Fibroblast of gingiva (primary cell): Measurements from ENCODE around the gene NRP1.
"Not testable (repeated sequence)": the region's sequence is repeated elsewhere in the genome, so short reads cannot be mapped to it uniquely, and the experiment has no call there.

Experiments
- DNase-seq: peaks from one replicate; pipeline ENCODE4 v3.0.0-alpha.2; 2011; ENCODE audit warnings: low read depth

The NRP1 gene

DNA sequence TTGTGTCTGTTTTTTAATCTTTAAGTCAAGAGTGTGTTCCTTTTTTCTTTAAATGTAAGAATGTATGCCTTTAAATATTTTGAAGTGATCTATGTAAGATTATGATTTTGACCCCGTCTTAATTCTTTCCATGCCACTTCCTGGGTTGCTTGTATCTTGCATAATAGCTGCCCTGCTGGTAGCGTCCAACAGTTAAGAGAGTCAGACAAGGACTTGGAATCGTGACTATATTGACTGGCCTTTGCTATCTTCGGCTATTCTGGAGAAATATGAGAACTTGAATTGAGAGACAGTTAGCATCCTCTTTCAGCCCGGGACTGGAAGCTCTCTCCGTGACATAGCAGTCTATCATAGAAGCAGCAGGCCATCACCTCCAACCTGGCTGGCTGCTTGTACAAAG lies 13.0 kb downstream of the NRP1 start:
- peak; percentile 83 for DNase-seq

DNA sequence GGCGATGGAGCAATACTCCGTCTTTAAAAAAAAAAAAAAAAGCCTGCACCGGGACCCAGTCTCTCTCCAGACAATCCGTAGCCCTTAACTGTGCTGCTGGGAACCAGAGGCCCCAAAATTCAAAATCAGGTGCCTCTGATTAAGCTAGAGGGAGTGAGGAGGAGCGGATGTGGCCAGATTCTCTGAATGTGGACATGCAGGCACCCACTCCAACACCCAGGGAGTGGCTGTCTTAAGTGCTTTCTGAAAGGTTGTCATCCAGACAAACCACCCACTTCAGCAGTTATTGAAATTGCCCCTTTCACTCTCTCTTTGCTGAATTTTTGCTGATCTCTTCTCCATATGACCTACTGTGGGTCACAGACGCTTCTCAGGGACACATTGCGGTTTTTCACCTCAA lies 14.2 kb downstream of the NRP1 start:
- no peak for DNase-seq

DNA sequence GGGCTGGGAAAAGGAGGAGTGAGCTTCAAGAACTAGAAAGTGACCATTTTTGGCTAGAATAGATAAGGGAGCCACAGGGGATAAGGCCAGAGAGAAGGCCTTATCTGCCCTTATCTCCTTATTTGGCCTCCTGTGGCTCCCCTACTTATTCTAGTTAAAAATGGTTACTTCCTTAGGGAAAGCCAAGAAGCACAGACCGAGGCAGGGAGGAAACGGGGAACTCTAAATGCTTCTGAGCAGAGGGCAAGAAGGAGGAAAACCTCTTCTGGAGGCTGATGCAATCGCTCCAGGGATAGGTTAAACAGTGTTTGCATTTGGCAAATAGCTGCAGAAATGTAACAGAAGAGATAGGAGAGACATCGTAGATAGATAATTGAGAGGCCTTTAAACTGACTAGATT lies 18.6 kb downstream of the NRP1 start:
- no peak for DNase-seq

DNA sequence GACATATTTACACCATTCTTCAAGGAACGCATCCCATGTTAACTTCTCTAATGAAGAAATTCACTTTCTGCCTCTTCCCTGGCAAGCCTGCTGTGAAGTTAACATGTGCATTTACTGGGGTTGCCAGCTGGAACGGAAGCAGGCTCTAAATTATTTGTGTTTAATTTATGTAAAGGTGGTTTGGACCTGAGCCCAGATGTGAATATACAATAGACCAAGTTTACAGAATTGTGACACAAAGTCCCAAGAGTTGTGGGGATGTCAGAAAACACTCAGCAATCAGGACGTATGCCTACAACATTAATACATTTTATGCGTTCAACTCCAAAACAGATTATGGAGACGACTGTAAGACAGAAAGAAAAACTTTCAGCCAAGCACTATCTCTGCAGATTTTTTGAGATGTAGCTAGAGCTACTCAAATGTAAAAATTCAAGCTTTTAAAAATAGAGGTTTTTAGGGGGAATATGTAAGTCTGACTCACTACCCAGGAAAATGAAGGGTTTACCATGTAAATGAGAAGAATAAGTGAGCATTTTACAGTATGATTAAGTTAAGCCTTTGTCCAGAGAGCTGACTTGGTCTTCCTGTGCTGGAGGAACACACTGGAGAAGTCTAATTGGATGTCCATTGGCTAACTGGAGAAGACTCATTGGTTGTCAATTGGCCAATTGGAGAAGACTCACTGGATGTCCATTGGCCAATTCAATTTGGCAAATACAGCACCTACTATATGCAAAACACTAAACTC lies 19.5 kb downstream of the NRP1 start:
- DNase-seq: peak; percentile 45

DNA sequence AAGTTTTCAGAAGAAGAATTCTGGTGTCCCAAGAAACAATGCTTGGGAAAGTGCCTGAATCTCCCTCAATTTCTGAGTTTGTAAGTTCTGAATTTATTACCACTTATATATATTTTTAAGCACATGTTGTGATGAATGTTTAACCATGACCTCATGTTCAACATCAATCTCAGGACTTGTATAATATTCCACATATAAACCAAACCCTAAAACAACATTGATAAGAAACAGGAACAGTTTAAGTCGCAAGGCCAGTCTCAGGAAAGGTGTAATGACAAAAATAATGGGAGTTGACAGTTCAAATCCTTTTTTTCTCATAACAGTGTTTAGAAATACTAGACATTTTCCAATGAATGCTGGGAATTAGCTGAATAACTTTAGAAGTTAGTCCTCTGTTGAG lies 22.8 kb downstream of the NRP1 start:
- DNase-seq: no peak

DNA sequence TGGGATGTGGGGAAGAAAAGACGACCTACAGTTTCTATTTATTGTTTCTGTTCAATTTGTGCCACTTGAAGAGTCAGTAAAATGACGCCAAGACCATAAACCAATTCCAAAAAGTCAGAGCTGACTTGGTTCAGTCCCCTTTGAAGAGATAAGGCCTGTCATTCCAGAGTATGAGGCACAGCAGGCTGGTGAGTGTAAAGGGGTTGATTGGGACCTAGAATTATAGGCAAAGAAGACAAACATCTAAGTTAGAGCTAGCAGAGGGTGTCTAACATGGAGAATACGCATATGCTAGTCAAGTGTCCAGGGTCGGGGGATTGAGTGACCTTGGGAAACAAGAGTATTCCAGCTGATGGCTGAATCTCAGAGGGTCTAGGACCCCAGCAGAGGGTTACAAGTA lies 23.6 kb downstream of the NRP1 start:
- DNase-seq: no peak

DNA sequence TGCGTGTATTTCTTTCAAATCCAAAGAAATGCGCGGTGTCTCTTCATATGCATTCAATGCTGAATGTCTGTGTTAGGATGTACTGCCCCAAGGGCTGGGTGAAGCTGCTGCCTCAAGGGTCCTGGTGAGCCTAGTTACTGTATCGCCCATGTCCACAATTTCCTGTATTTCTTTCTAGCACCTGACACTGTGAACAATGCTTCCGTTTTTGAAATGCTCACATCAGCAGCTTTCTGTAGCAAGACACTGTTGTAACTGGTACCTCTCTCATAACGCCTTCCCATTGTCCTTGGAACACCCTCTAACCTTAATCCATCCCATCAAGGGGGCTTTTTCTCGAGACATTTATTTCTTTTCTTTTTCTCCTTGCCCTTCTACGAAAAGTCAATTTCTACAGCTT lies 25.1 kb downstream of the NRP1 start:
- no peak for DNase-seq

DNA sequence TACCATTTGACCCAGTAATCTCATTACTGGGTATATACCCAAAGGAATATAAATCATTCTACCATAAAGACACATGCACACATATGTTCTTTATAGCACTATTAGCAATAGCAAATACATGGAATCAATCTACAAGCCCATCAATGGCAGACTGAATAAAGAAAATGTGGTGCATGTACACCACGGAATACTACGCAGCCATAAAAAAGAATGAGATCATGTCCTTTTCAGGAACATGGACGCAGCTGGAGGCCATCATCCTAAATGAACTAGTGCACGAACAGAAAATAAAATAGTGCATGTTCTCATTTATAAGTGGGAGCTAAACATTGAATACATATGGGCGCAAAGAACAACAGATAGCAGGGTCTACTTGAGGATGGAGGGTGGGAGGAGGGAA lies 26.6 kb downstream of the NRP1 start:
- DNase-seq: no peak

DNA sequence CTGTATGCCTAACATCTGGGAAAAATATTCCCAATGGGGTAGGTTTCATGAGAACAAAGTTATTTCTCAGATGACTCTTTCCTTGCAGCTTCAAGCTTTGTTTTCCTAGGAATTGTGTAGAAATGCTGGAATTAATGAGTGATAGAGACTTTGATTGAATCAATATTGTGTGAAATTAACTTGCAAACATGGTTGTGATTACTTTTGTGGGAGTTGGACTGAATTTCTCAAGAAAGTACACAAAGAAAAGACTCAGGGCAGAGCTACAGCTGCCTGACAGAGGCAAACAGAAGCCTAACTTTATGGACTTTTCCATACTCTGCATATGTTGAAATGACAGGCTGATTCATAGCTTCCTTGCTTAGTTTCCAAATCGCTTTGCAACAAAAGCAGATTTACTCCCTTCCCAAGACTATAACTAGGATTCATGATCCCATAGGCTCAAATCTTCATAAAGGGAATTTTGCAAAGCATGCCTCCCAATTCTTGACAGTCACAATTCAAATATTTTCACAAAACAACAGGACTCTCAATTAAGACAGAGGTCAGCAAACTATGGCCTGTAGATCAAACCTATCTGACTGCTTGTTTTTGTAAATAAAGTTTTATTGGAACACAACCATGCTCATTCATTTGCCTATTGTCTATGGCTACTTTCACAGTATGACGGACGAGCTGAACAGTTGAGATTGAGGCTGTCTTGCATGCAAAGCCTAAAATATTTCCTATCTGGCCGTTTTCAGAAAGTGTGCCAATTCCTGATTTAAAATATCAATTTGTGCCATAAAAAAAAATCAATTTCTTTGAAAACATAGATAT lies 27.6 kb downstream of the NRP1 start:
- DNase-seq: peak; percentile 88

DNA sequence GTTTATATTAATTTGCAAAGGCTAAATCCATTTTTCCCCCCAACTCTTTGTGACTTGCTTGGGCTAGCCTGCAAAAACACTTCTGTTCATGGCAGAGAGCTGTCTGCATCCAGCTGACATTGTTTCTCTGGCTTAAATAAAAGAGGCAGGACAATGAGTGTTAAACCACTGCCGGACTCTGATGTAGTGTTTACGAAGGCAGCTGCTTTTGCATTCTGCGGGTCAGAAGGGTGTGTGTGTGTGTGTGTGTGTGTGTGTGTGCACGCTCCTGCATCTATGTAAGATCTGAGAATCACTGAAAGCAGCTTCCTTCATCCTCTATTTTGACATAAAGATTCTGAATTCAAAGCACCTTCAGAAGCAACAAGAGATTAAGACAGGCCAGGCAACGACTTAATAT lies 28.3 kb downstream of the NRP1 start:
- no peak for DNase-seq

DNA sequence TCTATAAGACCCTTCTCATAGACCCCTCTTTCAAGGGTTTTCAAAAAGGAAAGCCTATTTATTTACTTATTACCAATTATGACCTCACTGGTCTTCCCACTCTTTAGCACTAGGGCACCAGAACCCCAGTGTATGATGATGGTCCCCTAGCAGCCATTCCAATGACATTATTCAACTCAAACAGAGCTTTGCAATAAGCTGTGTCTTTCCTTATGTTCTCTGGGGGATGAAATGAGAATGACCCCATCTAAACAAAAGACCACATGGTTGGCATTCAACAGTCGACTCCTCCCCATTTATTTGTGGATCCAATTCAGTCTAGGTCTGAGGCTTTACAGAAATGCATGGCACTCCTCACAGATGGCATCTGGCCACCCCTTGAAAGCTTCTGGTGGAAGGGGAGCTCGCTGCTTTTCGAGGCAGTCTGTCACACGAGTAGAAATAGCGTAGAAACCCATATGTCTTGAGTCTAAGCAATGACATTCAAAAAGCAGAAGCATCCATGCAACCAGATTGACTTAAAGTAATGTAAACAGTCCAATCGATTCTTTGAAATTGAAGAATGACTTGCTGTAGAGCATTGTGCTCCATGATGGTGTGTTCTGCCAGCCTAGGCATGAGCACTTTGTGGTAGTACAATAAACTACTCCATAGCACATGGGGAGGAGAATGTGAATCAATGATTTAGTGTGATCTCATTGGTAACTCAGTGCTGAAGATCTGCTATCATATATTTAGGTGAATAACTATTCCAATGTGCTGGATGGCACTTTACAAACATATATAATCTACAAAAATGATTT lies 29.8 kb downstream of the NRP1 start:
- DNase-seq: no peak

DNA sequence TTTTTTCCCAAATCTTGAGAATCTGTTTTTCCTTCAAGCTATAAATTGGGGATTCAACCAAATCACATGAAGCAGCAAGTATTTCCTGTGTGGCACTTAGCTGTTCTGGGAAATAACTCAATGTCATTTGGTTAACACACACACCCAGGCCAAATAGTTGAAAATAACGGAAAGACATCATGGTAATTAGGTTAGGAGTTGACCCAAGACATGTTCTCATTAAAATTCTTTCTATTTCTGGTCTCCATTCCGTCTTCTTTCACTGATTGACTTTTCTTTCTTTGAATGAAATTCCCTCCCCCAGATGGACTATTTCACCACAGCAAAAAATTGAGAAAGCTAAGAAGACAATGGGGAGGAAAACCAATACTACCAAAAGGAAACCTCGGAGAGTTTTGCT lies 30.5 kb downstream of the NRP1 start:
- peak; percentile 67 for DNase-seq

DNA sequence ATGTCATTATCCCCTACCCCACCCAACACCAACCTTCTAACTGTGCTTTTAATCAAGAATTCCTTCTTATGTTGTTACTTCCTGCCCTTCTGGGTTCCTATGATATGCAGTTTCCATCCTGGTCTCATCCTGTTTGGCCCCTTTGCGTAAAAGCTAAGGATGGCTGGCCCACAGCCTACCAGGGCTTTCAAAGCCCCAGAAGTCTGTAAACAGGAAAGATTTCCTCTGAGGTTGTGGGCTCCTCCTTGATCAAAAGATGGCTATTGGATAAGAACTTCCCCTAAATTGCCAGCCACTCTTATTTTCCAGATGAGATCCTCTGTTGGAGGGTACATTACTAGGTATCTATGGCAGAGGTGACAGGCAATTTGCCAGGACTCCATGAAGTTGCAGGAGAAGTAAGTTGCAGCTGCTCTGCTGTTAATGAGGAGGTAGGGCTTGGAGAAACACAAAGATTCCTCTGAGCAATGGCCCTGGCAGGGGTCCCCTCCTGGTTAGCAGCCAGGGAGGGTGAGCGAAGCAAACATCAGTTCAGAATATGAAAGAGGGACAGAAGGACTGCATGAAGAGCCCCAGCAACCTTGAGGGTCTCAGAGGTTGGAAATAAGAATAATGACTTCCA lies 32.1 kb downstream of the NRP1 start:
- DNase-seq: no peak

DNA sequence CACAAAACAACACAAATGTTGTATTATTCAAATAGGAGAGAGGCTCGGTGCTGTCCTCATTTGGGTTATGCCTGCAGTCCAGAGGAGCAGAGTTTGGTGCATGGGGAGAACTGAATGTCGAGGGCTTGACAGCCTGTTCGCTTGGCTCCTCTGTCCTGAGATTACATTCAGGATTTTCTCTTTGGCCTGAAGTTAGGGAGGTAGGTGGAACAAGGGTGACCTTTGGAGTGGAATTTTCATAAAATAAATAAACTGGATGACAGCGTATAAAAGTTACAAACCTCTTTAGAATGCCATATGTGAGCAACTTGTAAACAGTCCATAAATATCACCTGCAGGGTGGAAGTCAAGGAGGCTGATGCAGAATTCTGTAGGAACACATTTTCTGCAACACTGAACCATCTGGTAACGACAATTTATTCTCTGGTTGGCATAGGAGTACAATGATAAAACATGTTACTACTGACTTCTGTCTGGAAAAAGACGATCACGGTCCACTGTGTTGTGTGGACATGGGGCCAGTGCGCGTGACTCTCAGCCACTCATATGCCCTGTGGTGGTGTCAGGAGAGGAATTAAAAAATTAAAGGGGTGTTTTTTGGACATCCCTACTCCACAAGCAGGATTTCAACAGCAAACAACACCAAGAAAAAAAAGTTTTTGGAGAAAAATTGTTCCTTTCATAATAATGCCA lies 33.2 kb downstream of the NRP1 start:
- no peak for DNase-seq

DNA sequence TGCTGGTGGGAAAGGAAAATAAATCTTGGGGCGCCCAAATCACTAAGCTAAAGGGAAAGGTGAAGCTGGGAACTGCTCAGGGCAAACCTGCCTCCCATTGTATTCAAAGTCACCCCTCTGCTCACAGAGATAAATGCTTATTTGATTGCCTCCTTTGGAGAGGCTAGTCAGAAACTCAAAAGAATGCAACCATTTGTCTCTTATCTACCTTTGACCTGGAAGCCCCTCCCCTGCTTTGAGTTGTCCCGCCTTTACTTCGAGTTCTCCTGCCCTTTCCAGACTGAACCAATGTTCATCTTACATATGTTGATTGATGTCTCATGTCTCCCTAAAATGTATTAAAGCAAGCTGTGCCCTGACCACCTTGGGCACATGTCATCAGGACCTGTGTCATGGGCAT lies 33.9 kb downstream of the NRP1 start:
- not testable (repeated sequence) for DNase-seq

DNA sequence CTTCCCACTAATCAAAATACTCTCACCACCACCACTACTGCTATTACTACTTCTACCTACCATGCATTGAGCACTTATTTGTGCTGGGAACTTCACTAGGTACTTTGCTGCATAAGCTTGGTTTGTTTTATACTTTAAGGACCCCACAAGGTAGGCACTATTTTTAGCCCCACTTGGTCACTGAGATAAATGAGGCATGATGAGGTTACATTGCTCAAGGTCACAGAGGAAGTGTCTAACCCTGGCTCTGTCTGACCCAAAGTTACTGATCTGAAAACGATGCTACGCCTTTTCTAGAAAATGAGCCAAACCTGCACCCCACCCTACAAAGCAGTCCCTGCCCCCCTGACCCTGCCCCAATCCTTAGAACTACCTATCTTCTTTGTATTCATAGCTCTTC lies 35.6 kb downstream of the NRP1 start:
- DNase-seq: no peak

DNA sequence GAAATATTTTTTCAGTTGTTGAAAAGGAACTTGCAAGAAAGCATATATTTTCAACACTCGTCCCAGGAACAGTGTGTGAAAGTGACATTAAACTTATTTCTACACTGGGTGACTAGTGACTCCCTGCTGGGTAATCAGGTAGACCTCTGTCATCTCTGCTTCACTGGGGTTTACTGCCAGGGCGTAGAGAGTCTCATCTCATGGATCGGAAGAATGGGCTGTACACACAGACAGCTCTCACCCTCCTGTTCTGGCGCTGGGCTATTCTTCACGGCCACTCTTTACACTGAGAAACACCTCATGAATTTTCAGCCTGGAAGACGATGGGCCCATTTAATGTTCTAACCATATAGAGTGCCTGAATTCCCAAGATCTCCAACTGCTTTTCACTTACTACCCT lies 36.4 kb downstream of the NRP1 start:
- DNase-seq: no peak

DNA sequence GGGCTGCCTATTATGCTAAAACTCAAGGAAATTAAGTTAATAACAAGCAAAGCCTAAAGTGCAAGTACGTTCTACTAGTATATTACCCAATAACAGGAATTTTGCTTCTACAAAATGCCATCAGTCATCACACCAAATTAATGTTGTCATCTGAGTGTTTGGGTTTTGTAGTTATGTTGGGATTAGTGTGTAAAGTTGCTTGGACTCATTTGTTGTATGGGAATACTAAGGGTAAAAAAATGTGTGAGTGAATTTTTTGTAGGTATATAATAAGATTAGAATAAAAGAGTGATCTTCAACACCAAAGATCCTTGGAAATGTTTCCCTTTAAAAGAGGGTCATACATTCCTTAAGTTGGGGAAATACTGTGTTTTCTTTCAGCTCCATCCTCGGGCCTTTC lies 38.6 kb downstream of the NRP1 start:
- DNase-seq: peak; percentile 59

DNA sequence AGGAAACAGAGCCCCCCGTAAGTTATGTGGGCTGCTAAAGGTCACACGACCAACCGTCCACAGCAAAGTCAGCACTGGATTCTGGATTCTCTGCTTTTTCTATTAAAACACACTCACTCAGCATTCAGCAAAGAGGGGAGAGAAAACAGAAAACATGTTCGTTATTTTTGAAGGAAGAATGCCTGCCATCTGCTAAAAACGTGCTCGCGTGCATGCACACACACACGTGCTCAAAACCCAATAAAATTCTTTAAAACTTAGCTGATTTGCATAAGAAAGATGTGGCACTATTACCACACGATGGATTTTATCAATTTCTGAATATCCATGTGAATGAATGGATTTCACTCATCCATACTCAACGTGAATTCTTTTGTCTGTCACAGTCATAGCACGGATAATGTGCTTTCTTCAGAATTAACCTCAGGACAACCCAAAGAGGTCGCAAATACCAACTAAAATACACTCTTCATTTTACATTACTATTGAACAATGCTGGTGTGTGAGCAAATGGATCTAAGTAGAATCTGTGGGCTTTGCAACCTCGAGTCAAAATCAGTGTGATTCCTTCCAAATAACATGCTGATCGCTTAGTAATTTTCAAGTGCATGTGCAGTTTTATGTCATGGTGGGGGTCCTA lies 40.8 kb downstream of the NRP1 start:
- no peak for DNase-seq

DNA sequence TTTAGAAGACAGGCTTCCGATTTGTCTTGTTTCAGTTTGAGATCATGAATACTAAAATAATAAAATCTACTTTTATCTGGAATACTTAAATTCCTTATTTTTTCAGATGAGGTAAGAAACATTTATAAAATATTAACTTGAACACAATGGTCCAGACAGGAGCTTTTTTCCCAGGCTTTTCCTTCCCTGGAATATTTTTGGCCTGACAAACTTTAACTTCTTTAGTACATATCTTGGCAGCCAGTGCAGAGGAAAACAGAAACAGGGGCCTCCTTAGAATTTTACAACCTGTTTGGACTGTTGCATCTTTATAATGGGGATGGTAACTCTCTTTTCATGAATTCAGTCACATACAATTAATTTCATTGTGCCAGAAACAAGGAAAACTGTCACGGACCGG lies 41.4 kb downstream of the NRP1 start:
- DNase-seq: no peak

DNA sequence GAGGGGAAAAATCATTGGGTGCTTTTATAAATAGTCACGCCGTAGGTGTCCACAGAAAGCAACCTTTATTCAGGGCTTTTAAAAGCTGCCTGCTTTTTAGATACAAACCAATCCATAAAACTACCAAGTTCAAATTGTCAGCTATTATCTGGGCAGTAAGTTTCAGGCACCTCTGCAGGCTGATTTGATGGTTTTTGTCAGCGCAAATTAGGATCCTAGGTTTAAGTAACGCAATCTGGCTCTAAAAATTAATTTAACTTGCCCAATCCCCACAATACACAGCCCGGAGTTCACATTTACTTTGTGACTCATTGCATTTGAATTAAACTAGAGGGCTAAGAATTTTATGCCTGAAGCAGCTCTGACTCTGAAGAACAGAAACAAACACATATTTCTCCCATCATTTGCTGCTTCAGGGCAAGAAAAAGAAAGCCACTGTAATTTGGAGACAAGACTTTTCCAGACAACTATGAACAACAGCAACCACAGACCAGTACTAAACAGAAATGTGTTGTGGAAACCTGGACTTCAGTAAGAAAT lies 43.3 kb downstream of the NRP1 start:
- DNase-seq: peak; percentile 93
